Measurements from ENCODE around the gene MPDU1. TPM values are rescaled to one million over a fixed set of nuclear protein-coding genes. Genes with fewer than 3 reads are reported as not detected.

MPDU1 gene
- total RNA-seq, 1 experiment from 2014 or later, result 73.1 TPM

GRCh38 chr17:7573324-7574080 lies 10.2 kb upstream of the MPDU1 start:
- H3K4ac ChIP-seq (ENCODE audit: low read depth, low read length), result peak overlapping the region; percentile 64; the same call in 1 of the 2 replicates
- H3K79me2 ChIP-seq (ENCODE audit: insufficient read depth, low read length), result peaks cover 21% of the 10 kb centered on the region; the same call in 1 of the 2 replicates
- no peak overlapping the region for H2AFZ ChIP-seq (ENCODE audit: low read length)
- peak overlapping the region; percentile 60 for H4K91ac ChIP-seq (ENCODE audit: insufficient read length, low read depth, low read length)
- peaks cover 39% of the 10 kb centered on the region in 2 experiments for H3K4me1 Mint-ChIP-seq
- peak overlapping the region; percentile 96 for H3K9ac ChIP-seq (ENCODE audit: extremely low read depth, insufficient read length, low read length)
- peak overlapping the region; percentile 31 for H3K27ac ChIP-seq (ENCODE audit: insufficient read length, low read depth, low read length)
- H3K9me3 ChIP-seq (ENCODE audit: control insufficient read depth, low read depth, low read length), result no peaks in the 10 kb centered on the region
- H3K9me3 Mint-ChIP-seq, result peaks cover 3 to 7% of the 10 kb centered on the region in 2 experiments; a peak in 3 of 5 replicates
- no peak overlapping the region for H2AK5ac ChIP-seq (ENCODE audit: insufficient read length, low read length)
- H3K4me2 ChIP-seq (ENCODE audit: insufficient read depth, insufficient read length, low read length), result peak overlapping the region; percentile 88
- H3K18ac ChIP-seq (ENCODE audit: insufficient read length, low read depth, low read length), result peak overlapping the region; percentile 90
- peak overlapping the region; percentile 96 for H3K14ac ChIP-seq (ENCODE audit: insufficient read depth, low read length)
- peak overlapping the region; percentile 98 for H3K4me3 Mint-ChIP-seq
- no peak overlapping the region for H2BK20ac ChIP-seq (ENCODE audit: low read depth, low read length, poor library complexity, severe bottlenecking)
- H4K5ac ChIP-seq (ENCODE audit: insufficient read length, low read depth, low read length), result no peak overlapping the region
- no CpG with 5 or more reads among the region's 71 CpGs for WGBS (ENCODE audit: extremely low coverage, insufficient read length, low lambda C conversion rate)
- H4K8ac ChIP-seq (replicated peaks; ENCODE audit: insufficient read length, low read depth, low read length), result no peak overlapping the region
- peak overlapping the region; percentile 10 for H2BK5ac ChIP-seq (ENCODE audit: insufficient read length, low read length)
- no peak overlapping the region for H2BK15ac ChIP-seq (ENCODE audit: low read depth, low read length)
- peak overlapping the region; percentile 99 to 100 (median 99) for H3K27ac Mint-ChIP-seq
- no peak overlapping the region for H3K56ac ChIP-seq (ENCODE audit: insufficient read length, low read depth, low read length)
- H3T11ph ChIP-seq (ENCODE audit: low read length), result no peak overlapping the region
- peaks cover 71 to 96% (median 87%) of the 10 kb centered on the region in 3 experiments for H3K36me3 Mint-ChIP-seq (ENCODE audit: insufficient read depth in 1 of 3, low read depth in 3 of 3)
- H3K27me3 ChIP-seq (ENCODE audit: insufficient read depth, low read length), result no peaks in the 10 kb centered on the region
- no peak overlapping the region for H3K23ac ChIP-seq (ENCODE audit: insufficient read length, low read depth, low read length)
- H3K23me2 ChIP-seq (ENCODE audit: insufficient read length, low read depth, low read length, poor library complexity, severe bottlenecking), result peaks cover 5% of the 10 kb centered on the region
- H2BK12ac ChIP-seq (ENCODE audit: insufficient read length, low read depth, low read length), result no peak overlapping the region
- peak; percentile 90 for DNase-seq
- peaks cover 4% of the 10 kb centered on the region; the same call in 1 of the 2 replicates for H3K4me1 ChIP-seq (ENCODE audit: insufficient read depth, low read length)
- H4K20me1 ChIP-seq (ENCODE audit: control insufficient read depth, insufficient read depth, insufficient read length), result no peaks in the 10 kb centered on the region
- no peak for TF ChIP-seq CTCF (conservative IDR thresholded peaks at IDR 0.05)
- peak overlapping the region; percentile 61 for H2BK120ac ChIP-seq (ENCODE audit: low read depth, low read length, poor library complexity, severe bottlenecking)
- peaks cover 10% of the 10 kb centered on the region for H3K27me3 Mint-ChIP-seq (ENCODE audit: low read depth)
- H3K79me1 ChIP-seq (ENCODE audit: insufficient read depth, low read depth, low read length, poor library complexity, severe bottlenecking), result peaks cover 2% of the 10 kb centered on the region
